GM12873 (cell line): ENCODE data around the gene CREB3L2.

Experiments
- CTCF ChIP-seq: IDR thresholded peaks from 2 replicates; pipeline ENCODE4 v1.5.1; 2012; ENCODE audit warnings: low read depth, mild to moderate bottlenecking, moderate library complexity, low read length, control low read depth; ENCODE audit not compliant: insufficient read depth; ENCODE audit errors: missing control alignments

Gene CREB3L2

GRCh38 chr7:138000081-138000701 is 1.7 kb downstream of the CREB3L2 start:
- no peak for TF ChIP-seq CTCF

DNA sequence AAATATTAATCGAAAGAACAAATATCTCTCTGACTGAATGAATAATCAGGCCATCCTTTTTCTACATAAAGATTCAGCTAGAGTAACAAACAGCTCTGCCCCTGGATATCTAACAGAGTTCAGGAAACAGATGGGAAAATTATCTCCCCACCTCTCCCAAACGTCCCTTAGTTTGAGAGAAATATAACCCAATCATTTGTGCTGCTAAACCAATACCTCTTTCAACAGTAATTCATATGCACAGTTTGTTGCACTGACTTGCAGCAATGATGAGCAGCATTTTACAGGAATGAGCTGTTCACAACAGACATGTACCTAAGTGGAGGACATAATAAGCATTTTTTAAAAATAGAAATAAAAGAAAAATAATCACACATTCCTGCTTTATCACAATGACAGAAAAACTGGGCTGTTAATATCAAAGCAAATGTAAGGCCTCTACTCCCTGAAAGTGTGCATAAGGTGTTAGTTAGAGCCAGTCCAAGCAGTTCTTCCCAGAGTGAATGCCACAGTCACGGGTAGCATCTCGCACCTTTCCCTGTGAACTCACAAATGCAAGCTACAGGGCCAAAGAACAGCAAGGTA is 2.3 kb downstream of the CREB3L2 start:
- TF ChIP-seq CTCF: no peak

DNA sequence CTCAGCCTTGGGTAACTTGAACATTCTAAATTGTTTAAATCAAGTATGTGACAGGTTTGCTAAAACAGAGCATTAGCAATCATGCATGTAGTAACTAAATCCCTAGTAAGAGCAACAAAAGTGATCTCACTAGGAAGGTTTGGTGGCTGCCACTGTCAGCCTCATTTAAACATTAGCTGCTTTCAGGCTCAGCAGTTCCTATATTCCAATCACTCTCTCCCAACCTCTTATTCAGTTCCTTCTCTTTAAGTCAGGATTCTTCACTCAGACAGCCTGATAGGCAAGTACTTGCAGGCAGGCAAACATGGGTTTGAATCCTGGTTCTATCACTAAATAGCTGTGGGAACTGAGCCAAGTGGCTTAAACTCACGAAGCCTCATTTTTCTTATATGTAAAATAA is 3.6 kb downstream of the CREB3L2 start:
- no peak for TF ChIP-seq CTCF

DNA sequence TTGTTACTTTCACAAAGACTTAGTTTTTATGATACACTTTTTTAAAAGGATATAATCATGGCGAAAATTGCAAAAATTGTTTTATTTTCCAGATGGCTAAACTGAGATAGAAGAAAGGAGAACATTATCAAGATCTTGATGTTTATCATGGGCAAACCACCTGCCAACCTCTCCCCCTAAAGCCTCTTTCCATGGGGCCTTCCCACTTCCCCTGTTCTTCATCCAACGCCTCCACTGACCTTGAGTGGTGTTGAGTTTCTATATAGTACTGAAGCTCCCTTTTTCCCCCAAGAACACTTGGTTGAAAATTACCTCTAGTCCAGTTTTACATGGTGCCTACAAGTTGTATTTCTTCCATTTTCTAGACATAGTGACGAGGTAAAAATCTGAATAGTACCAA is 5.0 kb downstream of the CREB3L2 start:
- no peak for TF ChIP-seq CTCF

- no peak for TF ChIP-seq CTCF
These were observed 5.5 kb downstream of the CREB3L2 start for GRCh38 chr7:137996386-137996851.

DNA sequence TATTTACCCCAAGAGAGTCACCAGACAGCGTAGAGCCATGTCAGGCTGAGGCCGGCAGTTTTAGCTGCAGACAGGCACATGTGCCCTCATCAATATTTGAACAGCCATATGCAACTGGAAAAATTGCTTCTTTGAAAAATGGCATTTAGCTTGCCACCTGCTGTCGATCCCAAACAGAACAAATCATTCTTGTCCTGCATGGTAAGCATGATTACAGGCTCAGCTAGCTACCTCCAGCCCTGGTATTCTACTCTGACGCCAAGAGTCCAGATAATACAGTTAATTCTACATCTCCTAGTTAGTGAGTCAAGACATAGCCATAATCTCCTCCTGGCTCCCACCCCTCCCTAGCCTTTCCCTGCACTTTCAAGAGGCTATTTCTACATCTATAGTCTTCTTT is 7.7 kb downstream of the CREB3L2 start:
- no peak for TF ChIP-seq CTCF

DNA sequence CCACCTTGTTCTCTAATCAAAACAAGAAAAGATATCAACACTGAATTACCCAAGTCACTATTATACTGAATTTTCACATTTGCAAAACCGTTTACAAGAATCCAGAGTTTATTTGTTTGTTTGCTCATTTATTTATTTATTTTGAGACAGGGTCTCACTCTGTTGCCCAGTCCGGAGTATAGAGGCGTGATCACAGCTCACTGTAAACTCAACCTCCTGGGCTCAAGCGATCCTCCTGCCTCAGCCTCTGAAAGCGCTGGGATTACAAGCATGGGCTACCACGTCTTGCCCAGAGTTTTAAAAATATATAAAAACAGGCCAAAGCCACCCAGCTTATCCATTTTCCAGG is 8.5 kb downstream of the CREB3L2 start:
- TF ChIP-seq CTCF: no peak
